SK-N-SH (cell line): Measurements from ENCODE around the gene KCTD5. TPM values are rescaled to one million over a fixed set of nuclear protein-coding genes. Genes with fewer than 3 reads are reported as not detected.

Source experiments
- CTCF ChIA-PET: fragments of 300-600, 350-600 bp; formaldehyde crosslinking; extraction: SDS; loops from one replicate; lab custom pipeline; 2021; lab: Yijun Ruan, JAX
- POLR2A ChIA-PET: fragments of 350-600 bp; sonication (Branson Sonifier 250); formaldehyde crosslinking; extraction: SDS; loops from one replicate; lab custom pipeline; 2020; ENCODE audit warnings: antibody characterized with exemption, inconsistent platforms; lab: Yijun Ruan, JAX
- DNase-seq: peaks from one replicate; pipeline ENCODE4 v3.0.0; 2012
- H2AFZ ChIP-seq: fragments of 200-600 bp; sonication (generic); 2 replicates; pipeline ENCODE4 v1.8.1; 2016; ENCODE audit warnings: antibody characterized with exemption, mild to moderate bottlenecking, low read depth
- H3F3A ChIP-seq: fragments of 200-600 bp; sonication (generic); replicated peaks from 2 replicates; pipeline ENCODE3; 2016; ENCODE audit warnings: antibody characterized with exemption, mild to moderate bottlenecking; ENCODE audit not compliant: insufficient read depth
- H3K27ac ChIP-seq, 2 experiments: fragments of 200-500 bp in 1 of 2; fragments of 200-600 bp in 1 of 2; sonication (Bioruptor generic) in 1 of 2; sonication (generic), shearing (Covaris generic) in 1 of 2; 2 replicates each; pipeline versions ENCODE4 v1.5.1 to v1.6.1; 2014 to 2016; ENCODE audit warnings: low read depth in 2 of 2, inconsistent platforms in 1 of 2, low read length in 1 of 2, mild to moderate bottlenecking in 1 of 2, mixed read lengths in 1 of 2
- H3K27me3 ChIP-seq: fragments of 200-600 bp; sonication (generic), shearing (Covaris generic); 2 replicates; pipeline ENCODE4 v1.6.1; 2016; ENCODE audit warnings: mixed run types; ENCODE audit not compliant: insufficient read depth
- H3K36me3 ChIP-seq, 2 experiments: fragments of 200-500 bp in 1 of 2; fragments of 200-600 bp in 1 of 2; sonication (Bioruptor generic) in 1 of 2; sonication (generic) in 1 of 2; replicated peaks in 1 of 2; 2 replicates each; pipeline versions ENCODE3 to v1.5.1; 2014 to 2016; ENCODE audit warnings: low read length in 1 of 2, mild to moderate bottlenecking in 1 of 2; ENCODE audit not compliant: insufficient read depth in 2 of 2, control insufficient read depth in 1 of 2
- H3K4me1 ChIP-seq, 2 experiments: fragments of 200-500 bp in 1 of 2; fragments of 200-600 bp in 1 of 2; sonication (Bioruptor generic) in 1 of 2; sonication (generic), shearing (Covaris generic) in 1 of 2; 2 replicates each; pipeline versions ENCODE4 v1.5.1 to v1.6.1; 2014 to 2016; ENCODE audit warnings: low read depth in 1 of 2, low read length in 1 of 2, mixed run types in 1 of 2; ENCODE audit not compliant: insufficient read depth in 2 of 2, control insufficient read depth in 1 of 2
- H3K4me2 ChIP-seq: fragments of 200-600 bp; sonication (generic), shearing (Covaris generic); 2 replicates; pipeline ENCODE4 v1.6.1; 2017; ENCODE audit warnings: mixed run types
- H3K4me3 ChIP-seq, 2 experiments: fragments of 200-500 bp in 1 of 2; fragments of 200-600 bp in 1 of 2; sonication (Bioruptor generic) in 1 of 2; sonication (generic), shearing (Covaris generic) in 1 of 2; 2 replicates each; pipeline versions ENCODE4 v1.5.1 to v1.8.1; 2014 to 2016; ENCODE audit warnings: low read depth in 2 of 2, inconsistent platforms in 1 of 2, low read length in 1 of 2, mild to moderate bottlenecking in 1 of 2, mixed read lengths in 1 of 2, moderate library complexity in 1 of 2
- H3K79me2 ChIP-seq: fragments of 200-600 bp; sonication (generic); 2 replicates; pipeline ENCODE4 v1.8.1; 2017; ENCODE audit warnings: mild to moderate bottlenecking; ENCODE audit not compliant: insufficient read depth
- H3K9ac ChIP-seq: fragments of 200-600 bp; sonication (generic); 2 replicates; pipeline ENCODE4 v1.6.1; 2017; ENCODE audit warnings: mixed run types
- H3K9me2 ChIP-seq: fragments of 200-600 bp; sonication (generic); 2 replicates; pipeline ENCODE4 v1.6.1; 2017; ENCODE audit warnings: mixed run types
- H3K9me3 ChIP-seq: fragments of 200-600 bp; sonication (generic); 2 replicates; pipeline ENCODE4 v1.6.1; 2017; ENCODE audit warnings: mixed run types, mild to moderate bottlenecking, moderate library complexity
- H4K20me1 ChIP-seq: fragments of 200-600 bp; sonication (generic); 2 replicates; pipeline ENCODE4 v1.6.1; 2017; ENCODE audit warnings: mild to moderate bottlenecking, mixed run types; ENCODE audit not compliant: insufficient read depth
- EZH2phosphoT487 ChIP-seq: fragments of 200-600 bp; sonication (generic); IDR thresholded peaks from 2 replicates; pipeline ENCODE4 v1.6.1; 2017; ENCODE audit warnings: low read depth, mixed run types, mild to moderate bottlenecking, antibody characterized with exemption, moderate library complexity, borderline replicate concordance
- FOSL2 ChIP-seq: IDR thresholded peaks from 2 replicates; pipeline ENCODE4 v1.4.0; 2012; ENCODE audit warnings: low read depth, mild to moderate bottlenecking, moderate library complexity, borderline replicate concordance
- FOXJ3 ChIP-seq: sonication (generic); formaldehyde crosslinking; IDR thresholded peaks from 2 replicates; pipeline ENCODE4 v1.5.1; 2020; ENCODE audit warnings: mild to moderate bottlenecking, missing genetic modification reagents
- GABPA ChIP-seq: IDR thresholded peaks from 2 replicates; pipeline ENCODE4 v1.4.0; 2012; ENCODE audit warnings: low read depth, mild to moderate bottlenecking
- JUND ChIP-seq: IDR thresholded peaks from 2 replicates; pipeline ENCODE4 v1.4.0; 2012
- MXI1 ChIP-seq: IDR thresholded peaks from 2 replicates; pipeline ENCODE4 v1.6.1; 2012; ENCODE audit warnings: mild to moderate bottlenecking, low read depth, low read length, improper control_type of control experiment
- RAD21 ChIP-seq: IDR thresholded peaks from 2 replicates; pipeline ENCODE4 v1.6.1; 2012; ENCODE audit warnings: mild to moderate bottlenecking, low read length
- RFX5 ChIP-seq: IDR thresholded peaks from 2 replicates; pipeline ENCODE4 v1.6.1; 2012; ENCODE audit warnings: mild to moderate bottlenecking, improper control_type of control experiment, low read length
- RXRA ChIP-seq: IDR thresholded peaks from 2 replicates; pipeline ENCODE4 v1.4.0; 2012; ENCODE audit warnings: low read depth, mild to moderate bottlenecking, borderline replicate concordance
- SIN3A ChIP-seq: IDR thresholded peaks from 2 replicates; pipeline ENCODE4 v1.6.1; 2012; ENCODE audit warnings: low read depth, mild to moderate bottlenecking, low read length, moderate library complexity, borderline replicate concordance
- TAF1 ChIP-seq: IDR thresholded peaks from 2 replicates; pipeline ENCODE4 v1.6.1; 2012; ENCODE audit warnings: low read depth, mild to moderate bottlenecking, low read length, moderate library complexity, borderline replicate concordance
- WGBS: methylation state at CpG from one replicate; pipeline ENCODE4 v1.1.6; 2017; ENCODE audit warnings: low lambda C conversion rate; 5-methylcytosine and 5-hydroxymethylcytosine counted together
- polyA plus RNA-seq, 3 experiments: library from polyadenylated mRNA; depleted of rRNA; stranded (reverse); fragments of >200 nt; gene quantifications; 2 replicates each; pipeline ENCODE4 v1.2.3, GENCODE V29; 2012
- TF ChIP-seq, protein P1 (sequence below): fragments of 150-350 bp; IDR thresholded peaks from 2 replicates; pipeline ENCODE4 v1.6.1; 2016; ENCODE audit warnings: mild to moderate bottlenecking, low read depth, low read length
- TF ChIP-seq, protein P2 (sequence below): IDR thresholded peaks from 2 replicates; pipeline ENCODE4 v1.4.0; 2012; ENCODE audit warnings: low read depth, borderline replicate concordance

The KCTD5 gene
- polyA plus RNA-seq, 1 of the 3 experiments (the other 2 are of a cell fraction), result 53.4 TPM

DNA sequence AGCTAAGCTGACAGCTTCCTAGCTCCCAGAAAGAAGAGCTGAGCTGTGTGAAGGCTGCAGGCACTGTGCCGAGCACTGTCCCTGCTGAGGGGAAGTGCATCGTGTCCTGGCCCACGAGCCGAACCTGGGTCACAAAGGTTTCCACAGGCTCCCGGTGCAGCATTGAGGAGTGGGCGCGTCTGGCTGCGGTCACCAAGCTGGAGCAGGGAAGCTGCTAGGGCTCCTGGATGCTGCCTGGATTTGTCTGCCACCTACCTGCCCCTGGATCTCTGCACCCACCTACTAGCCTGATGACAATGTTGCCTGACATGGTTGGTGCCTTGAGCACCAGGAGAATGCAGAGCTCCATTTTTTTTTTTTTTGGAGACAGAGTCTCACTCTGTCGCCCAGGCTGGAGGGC lies 63.6 kb downstream of the KCTD5 start:
- Histone ChIP-seq H3K9me2 (no peaks in the 10 kb centered on the region), H3K9me3 (no peaks in the 10 kb centered on the region), H3K27ac (no peak overlapping the region), H2AFZ (no peak overlapping the region), H3K79me2 (peaks cover 5% of the 10 kb centered on the region; the same call in 1 of the 2 replicates), H3K4me2 (no peak overlapping the region), H3K4me1 (peaks cover 0 to 3% of the 10 kb centered on the region in 2 experiments; a peak in 1 of 4 replicates), H3K4me3 (no peak overlapping the region), H3K9ac (no peak overlapping the region), H3F3A (no peaks in the 10 kb centered on the region), H3K27me3 (no peaks in the 10 kb centered on the region), H3K36me3 (no peaks in the 10 kb centered on the region), H4K20me1 (no peaks in the 10 kb centered on the region)
- ChIA-PET CTCF (interaction anchor here (1.5 kb wide), 1 partner anchor 122 kb away, joined by 5 read pairs; no protein-coding TSS in a partner anchor), POLR2A (no interaction called here)
- WGBS, result 85% methylated on average over 6 of the region's 9 CpGs
- no peak for TF ChIP-seq RAD21
- no peak for DNase-seq

DNA sequence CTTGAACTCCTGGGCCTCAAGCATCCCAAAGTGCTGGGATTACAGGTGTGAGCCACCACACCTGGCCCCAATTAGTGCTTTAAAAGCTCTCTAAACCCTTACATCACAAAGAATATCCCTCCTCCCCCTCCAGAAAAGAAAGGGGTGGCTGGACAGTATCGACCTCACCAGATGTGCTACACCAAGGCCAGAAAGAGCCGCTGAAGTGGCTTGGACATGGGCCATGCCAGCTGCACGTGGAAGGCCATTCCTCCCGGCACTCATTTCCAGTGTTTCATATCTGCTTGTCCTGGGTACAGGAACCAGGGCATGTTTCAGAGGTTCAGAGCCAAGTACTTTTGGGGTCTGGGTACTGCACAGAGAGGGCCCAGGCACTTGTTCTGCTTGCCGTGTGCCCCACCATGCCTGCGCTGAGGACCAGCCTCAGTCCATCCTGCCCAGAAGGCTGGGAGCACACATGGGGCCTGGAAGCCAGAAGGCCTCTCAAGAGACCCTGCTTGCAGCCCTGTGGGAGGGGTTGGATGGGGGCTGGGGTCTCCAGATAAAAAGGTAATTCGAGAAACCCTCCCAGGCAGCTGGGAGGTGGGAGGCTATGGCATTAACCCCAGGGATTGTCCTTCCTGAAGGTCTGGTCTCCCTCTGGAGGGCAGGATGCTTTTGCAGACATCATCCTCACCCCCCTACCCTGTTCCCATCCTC lies 66.6 kb downstream of the KCTD5 start:
- no peak for TF ChIP-seq FOSL2
- TF ChIP-seq GABPA, result no peak
- TF ChIP-seq TAF1, result no peak
- TF ChIP-seq, protein P1, sequence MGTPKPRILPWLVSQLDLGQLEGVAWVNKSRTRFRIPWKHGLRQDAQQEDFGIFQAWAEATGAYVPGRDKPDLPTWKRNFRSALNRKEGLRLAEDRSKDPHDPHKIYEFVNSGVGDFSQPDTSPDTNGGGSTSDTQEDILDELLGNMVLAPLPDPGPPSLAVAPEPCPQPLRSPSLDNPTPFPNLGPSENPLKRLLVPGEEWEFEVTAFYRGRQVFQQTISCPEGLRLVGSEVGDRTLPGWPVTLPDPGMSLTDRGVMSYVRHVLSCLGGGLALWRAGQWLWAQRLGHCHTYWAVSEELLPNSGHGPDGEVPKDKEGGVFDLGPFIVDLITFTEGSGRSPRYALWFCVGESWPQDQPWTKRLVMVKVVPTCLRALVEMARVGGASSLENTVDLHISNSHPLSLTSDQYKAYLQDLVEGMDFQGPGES, result no peak
- TF ChIP-seq, protein P2, sequence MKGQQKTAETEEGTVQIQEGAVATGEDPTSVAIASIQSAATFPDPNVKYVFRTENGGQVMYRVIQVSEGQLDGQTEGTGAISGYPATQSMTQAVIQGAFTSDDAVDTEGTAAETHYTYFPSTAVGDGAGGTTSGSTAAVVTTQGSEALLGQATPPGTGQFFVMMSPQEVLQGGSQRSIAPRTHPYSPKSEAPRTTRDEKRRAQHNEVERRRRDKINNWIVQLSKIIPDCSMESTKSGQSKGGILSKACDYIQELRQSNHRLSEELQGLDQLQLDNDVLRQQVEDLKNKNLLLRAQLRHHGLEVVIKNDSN, result no peak
- TF ChIP-seq FOXJ3 (CRISPR knock-in tag), result no peak
- TF ChIP-seq EZH2phosphoT487, result no peak
- TF ChIP-seq RFX5, result no peak
- no peak for TF ChIP-seq RXRA
- TF ChIP-seq MXI1, result no peak
- TF ChIP-seq JUND, result no peak
- TF ChIP-seq SIN3A, result no peak
- DNase-seq, result no peak
- CTCF ChIA-PET, result interaction anchor here (1.2 kb wide), 1 partner anchor 119 kb away, joined by 4 read pairs; no protein-coding TSS in a partner anchor

More for the DNA sequence above, 66.6 kb downstream of the KCTD5 start:
- Histone ChIP-seq H4K20me1 (peaks cover 10% of the 10 kb centered on the region), H3K36me3 (no peaks in the 10 kb centered on the region), H3K9ac (no peak overlapping the region), H2AFZ (no peak overlapping the region), H3F3A (peaks cover 3% of the 10 kb centered on the region), H3K27ac (no peak overlapping the region), H3K27me3 (no peaks in the 10 kb centered on the region), H3K79me2 (peaks cover 21% of the 10 kb centered on the region), H3K9me3 (no peaks in the 10 kb centered on the region), H3K4me3 (no peak overlapping the region), H3K4me2 (no peak overlapping the region), H3K4me1 (peaks cover 0 to 8% of the 10 kb centered on the region in 2 experiments; a peak in 2 of 4 replicates), H3K9me2 (no peaks in the 10 kb centered on the region)
- 78% methylated on average over 3 of the region's 7 CpGs for WGBS
- POLR2A ChIA-PET, result no interaction called here
